DND-41 (cell line): ENCODE results near the gene AMPD3.

Experiments used
- ATAC-seq: fragments of 200-7000 bp; cut with Tn5 transposase; 3 replicates; pipeline ENCODE4 v1.9.1; 2021; ENCODE audit warnings: low read depth; ENCODE audit not compliant: insufficient read depth
- DNase-seq: peaks from one replicate; pipeline ENCODE4 v3.0.0-alpha.2; 2020
- H2AFZ ChIP-seq: 2 replicates; pipeline ENCODE4 v1.6.0; 2012; ENCODE audit warnings: low read depth, low read length
- H3K27ac ChIP-seq: 2 replicates; pipeline ENCODE4 v1.5.1; 2012; ENCODE audit warnings: low read length, inconsistent platforms
- H3K27me3 ChIP-seq: fragments of 200-600 bp; sonication (generic); 2 replicates; pipeline ENCODE4 v1.6.0; 2012; ENCODE audit warnings: low read length, mild to moderate bottlenecking, inconsistent platforms; ENCODE audit not compliant: insufficient read depth, poor library complexity
- H3K36me3 ChIP-seq: 2 replicates; pipeline ENCODE4 v1.5.1; 2012; ENCODE audit warnings: low read length, inconsistent platforms; ENCODE audit not compliant: insufficient read depth
- H3K4me1 ChIP-seq: 2 replicates; pipeline ENCODE4 v1.5.1; 2012; ENCODE audit warnings: mild to moderate bottlenecking, low read length; ENCODE audit not compliant: insufficient read depth
- H3K4me2 ChIP-seq: 2 replicates; pipeline ENCODE4 v1.6.0; 2012; ENCODE audit warnings: mild to moderate bottlenecking, moderate library complexity, low read length, inconsistent platforms; ENCODE audit not compliant: insufficient read depth
- H3K4me3 ChIP-seq, 2 experiments: fragments of 200-600 bp in 1 of 2; shearing (Covaris generic) in 1 of 2; 2 replicates each; pipeline ENCODE4 v1.5.1; 2012 to 2016; ENCODE audit warnings: inconsistent platforms in 2 of 2, low read length in 2 of 2, mild to moderate bottlenecking in 2 of 2, low read depth in 1 of 2, moderate library complexity in 1 of 2
- H3K79me2 ChIP-seq: 2 replicates; pipeline ENCODE4 v1.6.0; 2012; ENCODE audit warnings: low read length, inconsistent platforms; ENCODE audit not compliant: insufficient read depth
- H3K9ac ChIP-seq: 2 replicates; pipeline ENCODE4 v1.6.0; 2012; ENCODE audit warnings: low read depth, mild to moderate bottlenecking, inconsistent platforms, low read length, moderate library complexity
- H3K9me3 ChIP-seq: 2 replicates; pipeline ENCODE4 v1.5.1; 2012; ENCODE audit warnings: low read length, moderate library complexity, mild to moderate bottlenecking, inconsistent platforms; ENCODE audit not compliant: insufficient read depth, severe bottlenecking
- H4K20me1 ChIP-seq: 2 replicates; pipeline ENCODE4 v1.6.0; 2012; ENCODE audit warnings: low read length; ENCODE audit not compliant: insufficient read depth
- CTCF ChIP-seq: IDR thresholded peaks from 2 replicates; pipeline ENCODE4 v1.5.1; 2012; ENCODE audit warnings: borderline replicate concordance, low read length, moderate library complexity, mild to moderate bottlenecking; ENCODE audit not compliant: poor library complexity, severe bottlenecking; ENCODE audit errors: extremely low read depth
- EZH2 ChIP-seq: IDR thresholded peaks from 3 replicates; pipeline ENCODE4 v1.6.1; 2012; ENCODE audit warnings: borderline replicate concordance, low read depth, mild to moderate bottlenecking, moderate library complexity, low read length, inconsistent platforms; ENCODE audit not compliant: severe bottlenecking

Gene AMPD3

GRCh38 chr11:10496296-10496936 is 41.4 kb downstream of the AMPD3 start:
- Histone ChIP-seq H3K36me3 (peaks cover 63% of the 10 kb centered on the region), H3K4me2 (no peak overlapping the region), H3K9ac (no peak overlapping the region), H3K27me3 (no peaks in the 10 kb centered on the region), H4K20me1 (peaks cover 3% of the 10 kb centered on the region), H2AFZ (no peak overlapping the region), H3K4me3 (no peak overlapping the region), H3K9me3 (no peaks in the 10 kb centered on the region), H3K27ac (no peak overlapping the region), H3K79me2 (no peaks in the 10 kb centered on the region), H3K4me1 (no peaks in the 10 kb centered on the region)
- DNase-seq = no peak
- ATAC-seq = no peak
- TF ChIP-seq CTCF (no peak), EZH2 (no peak)

GRCh38 chr11:10497371-10498021 is 42.4 kb downstream of the AMPD3 start:
- no peak overlapping the region for H3K4me3 ChIP-seq
- no peaks in the 10 kb centered on the region for H3K4me1 ChIP-seq
- no peaks in the 10 kb centered on the region for H3K79me2 ChIP-seq
- H4K20me1 ChIP-seq = peaks cover 3% of the 10 kb centered on the region
- H3K9ac ChIP-seq = no peak overlapping the region
- DNase-seq (no peak), ATAC-seq (no peak)
- no peak overlapping the region for H3K4me2 ChIP-seq
- H3K9me3 ChIP-seq = no peaks in the 10 kb centered on the region
- no peaks in the 10 kb centered on the region for H3K27me3 ChIP-seq
- H3K36me3 ChIP-seq = peaks cover 65% of the 10 kb centered on the region
- no peak for TF ChIP-seq CTCF
- no peak for TF ChIP-seq EZH2
- no peak overlapping the region for H2AFZ ChIP-seq
- no peak overlapping the region for H3K27ac ChIP-seq

DNA sequence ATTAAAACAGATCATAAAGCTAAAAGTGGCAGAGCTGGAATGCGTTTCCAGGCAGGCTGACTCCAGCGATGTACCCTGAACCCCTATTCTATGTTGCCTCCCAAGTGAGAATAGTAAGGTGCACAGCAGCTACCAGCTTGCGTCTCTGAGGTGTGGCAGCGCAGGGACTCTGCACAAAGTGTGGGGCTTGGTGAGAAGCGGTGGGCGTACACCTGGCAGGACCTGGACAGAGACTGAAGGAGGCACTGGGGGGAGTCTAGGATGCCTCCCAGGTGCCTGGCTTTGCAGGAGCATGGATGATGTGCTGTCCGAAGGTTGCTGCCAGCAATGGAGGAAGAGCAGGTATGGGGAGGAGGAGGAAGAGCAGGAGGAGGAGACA is 42.9 kb downstream of the AMPD3 start:
- Histone ChIP-seq H3K4me2 (no peak overlapping the region), H3K36me3 (peaks cover 61% of the 10 kb centered on the region), H3K4me1 (no peaks in the 10 kb centered on the region), H3K9me3 (no peaks in the 10 kb centered on the region), H2AFZ (no peak overlapping the region), H3K9ac (no peak overlapping the region), H3K27me3 (no peaks in the 10 kb centered on the region), H3K27ac (no peak overlapping the region), H3K4me3 (no peak overlapping the region), H3K79me2 (no peaks in the 10 kb centered on the region), H4K20me1 (peaks cover 3% of the 10 kb centered on the region)
- no peak for TF ChIP-seq CTCF
- TF ChIP-seq EZH2 = no peak
- DNase-seq (no peak), ATAC-seq (no peak)
